Tibial artery (tissue), 4 donors: ENCODE measurements around the gene TBX19.

Experiments
- DNase-seq, 2 donors: peaks; one replicate each; pipeline ENCODE4 v3.0.0-alpha.2; 2019
- H3K27ac ChIP-seq, 2 donors: fragments of 200-600 bp; sonication (generic) in 1 of 2; 1 replicate in 1 of 2; 2 replicates in 1 of 2; pipeline ENCODE4 v1.5.1; 2018 to 2019; ENCODE audit warnings: mild to moderate bottlenecking in 1 of 2
- H3K27me3 ChIP-seq, 2 donors: fragments of 200-600 bp; sonication (generic) in 1 of 2; one replicate each; pipeline versions ENCODE4 v1.5.1 to v1.6.0; 2016 to 2019
- H3K36me3 ChIP-seq, 3 donors: fragments of 200-600 bp; sonication (generic) in 2 of 3; one replicate each; pipeline ENCODE4 v1.5.1; 2016 to 2019; ENCODE audit warnings: mild to moderate bottlenecking in 2 of 3
- H3K4me1 ChIP-seq, 4 donors: fragments of 200-600 bp; sonication (generic) in 2 of 4; 1 replicate in 3 of 4; 2 replicates in 1 of 4; pipeline ENCODE4 v1.5.1; 2016 to 2019
- H3K4me3 ChIP-seq, 2 donors: fragments of 200-600 bp; sonication (generic) in 1 of 2; 1 replicate in 1 of 2; 2 replicates in 1 of 2; pipeline ENCODE4 v1.5.1; 2018 to 2019; ENCODE audit warnings: mild to moderate bottlenecking in 2 of 2
- H3K9me3 ChIP-seq, 3 donors: fragments of 200-600 bp; sonication (generic) in 1 of 3; one replicate each; pipeline ENCODE4 v1.5.1; 2016 to 2019
- CTCF ChIP-seq, 2 experiments: fragments of 200-600 bp in 1 of 2; fragments of 450-650 bp in 1 of 2; IDR thresholded peaks; one replicate each; pipeline ENCODE4 v1.5.1; 2017 to 2019; ENCODE audit warnings: antibody characterized with exemption in 2 of 2, mild to moderate bottlenecking in 1 of 2, moderate library complexity in 1 of 2
- intact Hi-C: fragments of 100-400 bp; cut with DNase I; formaldehyde crosslinking; loops from one replicate; pipeline ENCODE4 v1.15.0; 2023; ENCODE audit warnings: low total_unique reads

TBX19 gene

GRCh38 chr1:168256164-168256563 is 24.5 kb upstream of the TBX19 start:
- no peaks in the 10 kb centered on the region for H3K27me3 ChIP-seq
- intact Hi-C loops = no loop called here
- peaks cover 0 to 25% (median 4%) of the 10 kb centered on the region in 4 donors for H3K4me1 ChIP-seq
- peaks cover 4 to 23% (median 17%) of the 10 kb centered on the region in 3 donors for H3K36me3 ChIP-seq
- H3K9me3 ChIP-seq = peaks cover 0 to 15% (median 2%) of the 10 kb centered on the region in 3 donors
- DNase-seq = no peak
- TF ChIP-seq CTCF (IDR thresholded peaks at IDR 0.05) = no peak
- H3K27ac ChIP-seq = no peak overlapping the region
- H3K4me3 ChIP-seq = no peak overlapping the region

GRCh38 chr1:168257397-168257796 is 23.3 kb upstream of the TBX19 start:
- H3K4me3 ChIP-seq = no peak overlapping the region
- H3K27me3 ChIP-seq = no peaks in the 10 kb centered on the region
- TF ChIP-seq CTCF (IDR thresholded peaks at IDR 0.05) = no peak
- H3K4me1 ChIP-seq = peaks cover 0 to 30% (median 16%) of the 10 kb centered on the region in 4 donors
- no peak overlapping the region for H3K27ac ChIP-seq
- H3K36me3 ChIP-seq = peaks cover 3 to 22% (median 17%) of the 10 kb centered on the region in 3 donors
- H3K9me3 ChIP-seq = peaks cover 0 to 15% (median 2%) of the 10 kb centered on the region in 3 donors
- intact Hi-C loops = no loop called here
- DNase-seq = no peak

- Histone ChIP-seq H3K4me1 (peaks cover 0 to 25% (median 18%) of the 10 kb centered on the region in 4 donors), H3K9me3 (peaks cover 0 to 15% (median 2%) of the 10 kb centered on the region in 3 donors), H3K27ac (no peak overlapping the region), H3K27me3 (no peaks in the 10 kb centered on the region), H3K36me3 (peaks cover 3 to 17% (median 15%) of the 10 kb centered on the region in 3 donors), H3K4me3 (no peak overlapping the region)
- intact Hi-C loops = no loop called here
- DNase-seq = no peak
- TF ChIP-seq CTCF (IDR thresholded peaks at IDR 0.05) = no peak
These were observed 21.1 kb upstream of the TBX19 start for GRCh38 chr1:168259567-168259966.

GRCh38 chr1:168260393-168260792 is 20.3 kb upstream of the TBX19 start:
- no peak for DNase-seq
- H3K27ac ChIP-seq = no peak overlapping the region
- intact Hi-C loops = no loop called here
- peaks cover 0 to 13% (median 2%) of the 10 kb centered on the region in 3 donors for H3K9me3 ChIP-seq
- H3K27me3 ChIP-seq = no peaks in the 10 kb centered on the region
- peaks cover 0 to 17% (median 15%) of the 10 kb centered on the region in 3 donors for H3K36me3 ChIP-seq
- TF ChIP-seq CTCF (IDR thresholded peaks at IDR 0.05) = no peak
- H3K4me1 ChIP-seq = peaks cover 0 to 25% (median 18%) of the 10 kb centered on the region in 4 donors
- no peak overlapping the region for H3K4me3 ChIP-seq

GRCh38 chr1:168261390-168261789 is 19.3 kb upstream of the TBX19 start:
- DNase-seq = no peak
- Histone ChIP-seq H3K36me3 (peaks cover 0 to 9% (median 8%) of the 10 kb centered on the region in 3 donors), H3K9me3 (peaks cover 0 to 3% (median 0%) of the 10 kb centered on the region in 3 donors), H3K27me3 (no peaks in the 10 kb centered on the region), H3K4me1 (peaks cover 0 to 25% (median 18%) of the 10 kb centered on the region in 4 donors), H3K4me3 (no peak overlapping the region), H3K27ac (peak overlapping the region in 1 of 2 donors; percentile 4)
- no peak for TF ChIP-seq CTCF (IDR thresholded peaks at IDR 0.05)
- intact Hi-C loops = no loop called here

- H3K4me3 ChIP-seq = no peak overlapping the region
- H3K9me3 ChIP-seq = no peaks in the 10 kb centered on the region
- H3K27me3 ChIP-seq = no peaks in the 10 kb centered on the region
- TF ChIP-seq CTCF (IDR thresholded peaks at IDR 0.05) = no peak
- intact Hi-C loops = no loop called here
- DNase-seq = no peak
- peaks cover 0 to 25% (median 18%) of the 10 kb centered on the region in 4 donors for H3K4me1 ChIP-seq
- no peak overlapping the region for H3K27ac ChIP-seq
- peaks cover 0 to 4% (median 0%) of the 10 kb centered on the region in 3 donors for H3K36me3 ChIP-seq
These were observed 17.5 kb upstream of the TBX19 start for GRCh38 chr1:168263130-168263529.
